Activated T-helper 1 cell treated with anti-CD3 and anti-CD28 coated beads, Interleukin-2, amount 50 U/mL, for 16 hours (primary cell): ENCODE results near the gene DHRS11.

Source experiments
- DNase-seq, 2 donors: peaks; one replicate each; pipeline ENCODE4 v3.0.0-alpha.2; 2020; ENCODE audit warnings: low read depth in 1 of 2, low spot score in 1 of 2

Gene DHRS11

DNA sequence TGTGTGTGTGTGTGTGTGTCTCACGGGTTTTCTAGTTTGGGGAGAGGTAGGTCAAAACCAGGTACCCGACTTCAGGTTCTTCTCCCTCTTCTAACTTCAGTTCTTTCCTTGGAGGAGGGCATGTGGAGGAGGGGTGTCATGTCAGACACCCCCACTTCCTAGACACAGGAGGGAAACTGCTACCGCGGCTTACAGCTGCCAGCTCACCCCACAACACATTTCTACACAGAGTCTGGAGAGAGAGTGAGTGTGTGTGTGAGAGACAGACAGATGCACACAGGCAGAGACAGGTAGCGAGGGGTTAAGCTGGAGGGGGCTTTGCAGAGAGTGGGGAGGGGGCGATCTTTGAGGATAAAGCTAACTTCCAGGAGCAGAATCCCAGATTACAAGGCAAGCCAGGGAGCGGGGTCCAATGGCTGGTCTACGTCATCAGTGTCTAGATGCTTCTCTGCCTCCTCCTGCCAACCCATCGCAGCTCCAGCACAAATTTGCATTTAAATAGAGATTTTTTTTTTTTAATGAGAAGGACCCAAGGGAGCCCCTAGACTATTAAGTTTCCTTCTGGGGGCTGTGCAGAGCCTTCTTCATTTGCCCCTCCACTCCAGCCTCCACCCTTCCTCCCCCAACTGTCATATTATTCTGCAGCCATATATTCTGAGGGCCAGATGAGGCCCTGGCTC is 58.6 kb downstream of the DHRS11 start:
- DNase-seq, result no peak
